WTC11 (cell line): ENCODE data around the gene CRABP2.

ENCODE experiments used
- AFF4 ChIP-seq: sonication (generic); formaldehyde crosslinking; IDR thresholded peaks from 2 replicates; pipeline ENCODE4 v1.8.1; 2023; ENCODE audit warnings: mild to moderate bottlenecking, missing genetic modification reagents, borderline replicate concordance
- CTCF ChIP-seq: fragments of 200-600 bp; IDR thresholded peaks from 2 replicates; pipeline ENCODE4 v1.8.0; 2022; ENCODE audit warnings: antibody characterized with exemption
- JUN ChIP-seq: sonication (generic); formaldehyde crosslinking; IDR thresholded peaks from 2 replicates; pipeline ENCODE4 v1.8.0; 2023; ENCODE audit warnings: mild to moderate bottlenecking, missing genetic modification reagents
- TEAD1 ChIP-seq: sonication (generic); formaldehyde crosslinking; IDR thresholded peaks from 2 replicates; pipeline ENCODE4 v1.8.0; 2022; ENCODE audit warnings: mild to moderate bottlenecking, missing genetic modification reagents
- ZNF263 ChIP-seq: sonication (generic); formaldehyde crosslinking; IDR thresholded peaks from 2 replicates; pipeline ENCODE4 v1.8.1; 2022; ENCODE audit warnings: low read depth, mild to moderate bottlenecking, moderate library complexity, missing genetic modification reagents

- no peak for TF ChIP-seq CTCF
- no peak for TF ChIP-seq TEAD1 (CRISPR knock-in tag)
- TF ChIP-seq AFF4 (CRISPR knock-in tag), result no peak
- TF ChIP-seq ZNF263 (CRISPR knock-in tag), result no peak
- TF ChIP-seq JUN, result no peak
Observed at GRCh38 chr1:156738407-156738806, 33.0 kb upstream of the CRABP2 start.
